Measurements from ENCODE around the gene IRX6. TPM values are rescaled to one million over a fixed set of nuclear protein-coding genes. Genes with fewer than 3 reads are reported as not detected.

Gene IRX6
- total and polyA plus RNA-seq, 2 experiments from 2014 or later = not detected

DNA sequence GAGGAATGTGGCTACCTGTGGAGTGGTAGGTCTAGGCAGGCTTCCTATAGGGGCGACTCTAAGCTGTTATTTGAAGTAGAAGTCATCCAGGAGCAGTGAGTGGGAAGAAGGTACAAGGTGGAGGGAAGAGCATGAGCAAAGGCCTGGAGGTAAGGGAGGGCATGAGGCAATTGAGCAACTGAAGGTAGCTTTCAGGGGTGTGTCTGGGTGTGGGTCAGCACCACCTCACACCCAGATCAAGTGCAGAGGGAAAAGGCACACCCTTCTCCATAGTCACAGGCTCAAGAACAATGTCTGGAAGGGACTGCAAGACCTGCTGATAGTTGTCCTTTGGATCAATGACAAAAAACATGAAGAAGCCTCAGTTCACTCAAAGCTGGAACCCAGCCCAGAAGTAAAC lies 46.5 kb upstream of the IRX6 start:
- in situ Hi-C loops (cut with MboI) = no loop called here
- no peak for DNase-seq
- H2AFZ ChIP-seq = no peak overlapping the region
- H4K20me1 ChIP-seq (ENCODE audit: insufficient read depth) = no peaks in the 10 kb centered on the region
- H3K4me3 ChIP-seq = no peak overlapping the region
- H3K4me2 ChIP-seq (ENCODE audit: unreplicated experiment) = no peak overlapping the region
- H3K27ac ChIP-seq = no peak overlapping the region
- H3K9ac ChIP-seq = no peak overlapping the region
- no peaks in the 10 kb centered on the region for H3K9me2 ChIP-seq (ENCODE audit: insufficient read depth)
- no peaks in the 10 kb centered on the region for H3K79me2 ChIP-seq (ENCODE audit: insufficient read depth)
- WGBS, 2 experiments (ENCODE audit: low coverage in 1 of 2, low lambda C conversion rate in 2 of 2, missing lambda C conversion rate in 2 of 2) = 8 to 17% methylated on average over 1 of the region's 1 CpG
- H3K27me3 ChIP-seq (replicated peaks; ENCODE audit: insufficient read depth) = no peaks in the 10 kb centered on the region
- TF ChIP-seq EZH2 (IDR thresholded peaks at IDR 0.05; ENCODE audit: insufficient read depth, poor library complexity, severe bottlenecking) (no peak), EZH2phosphoT487 (IDR thresholded peaks at IDR 0.05; ENCODE audit: insufficient read depth, low read depth) (no peak)
- 0 out of 2 replicates have a peak, but pooled peaks cover 9% of the 10 kb centered on the region for H3K4me1 ChIP-seq (ENCODE audit: insufficient read depth)
- H3K9me3 ChIP-seq (ENCODE audit: low read depth) = no peaks in the 10 kb centered on the region
- no peaks in the 10 kb centered on the region for H3K36me3 ChIP-seq (ENCODE audit: low read depth)
- no peaks in the 10 kb centered on the region for H3F3A ChIP-seq (ENCODE audit: insufficient read depth)

DNA sequence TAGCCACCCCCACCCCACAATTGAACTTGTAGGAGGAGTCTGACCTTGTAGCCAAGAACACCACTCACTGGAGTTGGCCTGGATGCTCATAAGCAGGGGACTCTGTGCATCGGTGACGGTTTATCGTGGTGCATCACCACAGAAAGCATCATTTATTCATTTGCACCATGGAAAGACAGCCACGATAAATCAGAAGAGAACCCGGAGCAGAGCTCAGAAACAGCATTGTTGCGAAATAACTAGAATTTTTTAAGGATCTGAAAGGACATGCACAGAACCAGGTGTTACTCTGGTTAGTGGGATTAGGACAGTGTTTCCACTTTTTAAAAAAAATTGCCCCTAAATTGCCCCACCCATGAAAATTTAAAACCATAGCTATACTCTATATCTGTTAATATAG lies 44.4 kb upstream of the IRX6 start:
- in situ Hi-C loops (cut with MboI) = no loop called here
- Histone ChIP-seq H3F3A (ENCODE audit: insufficient read depth) (no peaks in the 10 kb centered on the region), H2AFZ (no peak overlapping the region), H3K27me3 (replicated peaks; ENCODE audit: insufficient read depth) (no peaks in the 10 kb centered on the region), H3K79me2 (ENCODE audit: insufficient read depth) (no peaks in the 10 kb centered on the region), H3K9ac (no peak overlapping the region), H3K36me3 (ENCODE audit: low read depth) (no peaks in the 10 kb centered on the region), H3K9me3 (ENCODE audit: low read depth) (no peaks in the 10 kb centered on the region), H3K4me3 (no peak overlapping the region), H3K27ac (no peak overlapping the region), H4K20me1 (ENCODE audit: insufficient read depth) (no peaks in the 10 kb centered on the region), H3K4me2 (ENCODE audit: unreplicated experiment) (no peak overlapping the region), H3K4me1 (ENCODE audit: insufficient read depth) (0 out of 2 replicates have a peak, but pooled peaks cover 9% of the 10 kb centered on the region), H3K9me2 (ENCODE audit: insufficient read depth) (no peaks in the 10 kb centered on the region)
- 49 to 59% methylated on average over 6 of the region's 6 CpGs for WGBS, 2 experiments (ENCODE audit: low coverage in 1 of 2, low lambda C conversion rate in 2 of 2, missing lambda C conversion rate in 2 of 2)
- no peak for TF ChIP-seq EZH2phosphoT487 (IDR thresholded peaks at IDR 0.05; ENCODE audit: insufficient read depth, low read depth)
- TF ChIP-seq EZH2 (IDR thresholded peaks at IDR 0.05; ENCODE audit: insufficient read depth, poor library complexity, severe bottlenecking) = no peak
- DNase-seq = no peak

DNA sequence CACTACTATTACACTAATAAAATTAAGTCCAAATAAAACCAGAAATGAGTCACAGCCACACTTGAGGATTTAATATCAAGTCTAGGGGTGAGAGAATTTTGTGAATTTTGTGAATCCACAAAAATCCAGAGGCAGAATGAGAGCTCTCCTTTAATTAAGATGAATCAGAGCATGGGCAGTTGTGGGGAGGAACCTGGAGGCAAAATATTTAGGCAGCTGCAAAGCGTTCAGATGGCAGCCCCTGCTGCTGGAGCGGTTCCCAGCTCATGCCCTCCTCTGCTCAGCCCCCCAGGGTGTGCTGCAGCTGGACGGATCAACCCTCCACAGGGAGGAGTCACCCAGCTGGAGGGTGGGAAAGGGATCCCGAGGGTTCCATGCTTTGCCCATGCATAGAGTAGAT lies 43.4 kb upstream of the IRX6 start:
- H4K20me1 ChIP-seq (ENCODE audit: insufficient read depth) = no peaks in the 10 kb centered on the region
- in situ Hi-C loops (cut with MboI) = no loop called here

DNA sequence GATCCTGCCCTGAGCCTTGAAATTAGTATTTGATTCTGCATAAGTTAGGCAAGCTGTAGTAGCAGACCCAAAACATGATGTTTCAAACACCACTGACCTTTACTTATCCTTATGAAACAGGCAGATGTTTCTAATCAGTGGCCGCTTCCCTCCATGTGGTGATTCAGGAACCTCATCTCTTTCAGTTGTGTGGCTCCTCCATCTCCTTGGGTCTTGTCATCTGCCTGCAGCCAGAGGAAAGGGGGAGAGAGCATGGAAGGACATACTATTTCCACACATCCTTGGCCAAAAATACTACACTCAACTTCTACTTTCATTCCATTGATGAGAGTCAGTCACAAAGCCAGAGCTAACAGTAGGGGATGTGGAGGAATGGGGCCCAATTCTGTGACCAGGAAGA lies 41.6 kb upstream of the IRX6 start:
- Histone ChIP-seq H3K9me2 (ENCODE audit: insufficient read depth) (no peaks in the 10 kb centered on the region), H3K9me3 (ENCODE audit: low read depth) (no peaks in the 10 kb centered on the region), H3K4me2 (ENCODE audit: unreplicated experiment) (no peak overlapping the region), H3K79me2 (ENCODE audit: insufficient read depth) (no peaks in the 10 kb centered on the region), H3K36me3 (ENCODE audit: low read depth) (no peaks in the 10 kb centered on the region), H3K9ac (no peak overlapping the region), H2AFZ (no peak overlapping the region), H3F3A (ENCODE audit: insufficient read depth) (no peaks in the 10 kb centered on the region), H3K4me3 (no peak overlapping the region), H3K27me3 (replicated peaks; ENCODE audit: insufficient read depth) (no peaks in the 10 kb centered on the region), H3K27ac (no peak overlapping the region), H3K4me1 (ENCODE audit: insufficient read depth) (0 out of 2 replicates have a peak, but pooled peaks cover 9% of the 10 kb centered on the region), H4K20me1 (ENCODE audit: insufficient read depth) (no peaks in the 10 kb centered on the region)
- peak; percentile 53 for DNase-seq
- WGBS, 2 experiments (ENCODE audit: low coverage in 1 of 2, low lambda C conversion rate in 2 of 2, missing lambda C conversion rate in 2 of 2) = 27 to 31% methylated on average over 1 of the region's 1 CpG
- in situ Hi-C loops (cut with MboI) = no loop called here
- no peak for TF ChIP-seq EZH2phosphoT487 (IDR thresholded peaks at IDR 0.05; ENCODE audit: insufficient read depth, low read depth)
- TF ChIP-seq EZH2 (IDR thresholded peaks at IDR 0.05; ENCODE audit: insufficient read depth, poor library complexity, severe bottlenecking) = no peak

More for the DNA sequence above, 43.4 kb upstream of the IRX6 start:
- peak; percentile 30 for DNase-seq
- H3K36me3 ChIP-seq (ENCODE audit: low read depth) = no peaks in the 10 kb centered on the region
- 0 out of 2 replicates have a peak, but pooled peaks cover 9% of the 10 kb centered on the region for H3K4me1 ChIP-seq (ENCODE audit: insufficient read depth)
- no peak overlapping the region for H3K27ac ChIP-seq
- no peak overlapping the region for H3K9ac ChIP-seq
- no peaks in the 10 kb centered on the region for H3K9me3 ChIP-seq (ENCODE audit: low read depth)
- H3F3A ChIP-seq (ENCODE audit: insufficient read depth) = no peaks in the 10 kb centered on the region
- no peak for TF ChIP-seq EZH2 (IDR thresholded peaks at IDR 0.05; ENCODE audit: insufficient read depth, poor library complexity, severe bottlenecking)
- TF ChIP-seq EZH2phosphoT487 (IDR thresholded peaks at IDR 0.05; ENCODE audit: insufficient read depth, low read depth) = no peak
- H2AFZ ChIP-seq = no peak overlapping the region
- H3K4me3 ChIP-seq = no peak overlapping the region
- no peaks in the 10 kb centered on the region for H3K27me3 ChIP-seq (replicated peaks; ENCODE audit: insufficient read depth)
- H3K4me2 ChIP-seq (ENCODE audit: unreplicated experiment) = no peak overlapping the region
- no peaks in the 10 kb centered on the region for H3K9me2 ChIP-seq (ENCODE audit: insufficient read depth)
- WGBS, 2 experiments (ENCODE audit: low coverage in 1 of 2, low lambda C conversion rate in 2 of 2, missing lambda C conversion rate in 2 of 2) = 27% methylated on average over 4 of the region's 4 CpGs
- H3K79me2 ChIP-seq (ENCODE audit: insufficient read depth) = no peaks in the 10 kb centered on the region

All from GM23248 (cell line).